GM12891 (cell line): Measurements from ENCODE around the gene CORO1A.
"Not testable (repeated sequence)": the region's sequence is repeated elsewhere in the genome, so short reads cannot be mapped to it uniquely, and the experiment has no call there.

Source experiments
- PAX5 ChIP-seq: IDR thresholded peaks from 2 replicates; pipeline ENCODE4 v1.6.1; 2011; ENCODE audit warnings: low read length, moderate library complexity, mild to moderate bottlenecking; ENCODE audit not compliant: insufficient read depth, severe bottlenecking
- POLR2A ChIP-seq: IDR thresholded peaks from 2 replicates; pipeline ENCODE4 v1.6.1; 2011; ENCODE audit warnings: low read depth, low read length, control low read depth
- POLR2AphosphoS5 ChIP-seq: IDR thresholded peaks from 2 replicates; pipeline ENCODE4 v1.6.1; 2011; ENCODE audit warnings: low read depth, low read length, control low read depth
- POU2F2 ChIP-seq: IDR thresholded peaks from 2 replicates; pipeline ENCODE4 v1.6.1; 2011; ENCODE audit warnings: low read depth, mild to moderate bottlenecking, control low read depth, low read length, moderate library complexity
- SPI1 ChIP-seq: IDR thresholded peaks from 2 replicates; pipeline ENCODE4 v1.6.1; 2011; ENCODE audit warnings: low read depth, low read length, control low read depth
- TAF1 ChIP-seq: IDR thresholded peaks from 2 replicates; pipeline ENCODE4 v1.6.1; 2011; ENCODE audit warnings: low read depth, low read length, control low read depth

- not testable (repeated sequence) for TF ChIP-seq POLR2A, SPI1, POLR2AphosphoS5, TAF1, PAX5, POU2F2
These were observed 16.4 kb downstream of the CORO1A start for GRCh38 chr16:30199608-30200343.
